Colonic mucosa (tissue), 4 donors: ENCODE results near the gene BCKDHB. TPM values are rescaled to one million over a fixed set of nuclear protein-coding genes. Genes with fewer than 3 reads are reported as not detected.

Source experiments
- DNase-seq: peaks from one replicate; pipeline ENCODE4 v3.0.0-alpha.2; 2020
- H3K27ac ChIP-seq: fragments of 200-600 bp; one replicate; pipeline ENCODE4 v1.8.0; 2021
- H3K27me3 ChIP-seq: fragments of 200-600 bp; one replicate; pipeline ENCODE4 v1.8.0; 2021
- H3K36me3 ChIP-seq: fragments of 200-600 bp; one replicate; pipeline ENCODE4 v1.8.0; 2021
- H3K4me1 ChIP-seq: fragments of 200-600 bp; one replicate; pipeline ENCODE4 v1.8.0; 2021; ENCODE audit warnings: mild to moderate bottlenecking
- H3K4me3 ChIP-seq: fragments of 200-600 bp; one replicate; pipeline ENCODE4 v1.8.0; 2021
- H3K9ac ChIP-seq, 2 donors: one replicate each; pipeline ENCODE4 v1.7.0; 2013; ENCODE audit warnings: control low read depth in 2 of 2, low read depth in 2 of 2, low read length in 2 of 2
- H3K9me3 ChIP-seq: fragments of 200-600 bp; one replicate; pipeline ENCODE4 v1.8.0; 2021
- intact Hi-C: fragments of 100-400 bp; cut with DNase I; formaldehyde crosslinking; loops from one replicate; pipeline ENCODE4 v1.14.1; 2022
- total RNA-seq, 2 donors: library from RNA; stranded (reverse); fragmentation: NEBNext Ultra II Directional in 1 of 2; extraction: Animal tissue kit (Norgen Biotek cat#: 25700) in 1 of 2; gene quantifications; one replicate each; pipeline ENCODE4 v1.2.1, GENCODE V29; 2021
- TF ChIP-seq, protein P1 (sequence below): fragments of 200-600 bp; IDR thresholded peaks from one replicate; pipeline ENCODE4 v1.8.0; 2022; ENCODE audit warnings: antibody characterized with exemption, mild to moderate bottlenecking
- donor health status: healthy.
- donor health status: DM: no; HTN: no; CAD: no.
- donor health status: DM: no; HTN: no; CAD: no.

BCKDHB gene
- total RNA-seq, 2 donors from 2014 or later, result 27.4 to 47.1 TPM

DNA sequence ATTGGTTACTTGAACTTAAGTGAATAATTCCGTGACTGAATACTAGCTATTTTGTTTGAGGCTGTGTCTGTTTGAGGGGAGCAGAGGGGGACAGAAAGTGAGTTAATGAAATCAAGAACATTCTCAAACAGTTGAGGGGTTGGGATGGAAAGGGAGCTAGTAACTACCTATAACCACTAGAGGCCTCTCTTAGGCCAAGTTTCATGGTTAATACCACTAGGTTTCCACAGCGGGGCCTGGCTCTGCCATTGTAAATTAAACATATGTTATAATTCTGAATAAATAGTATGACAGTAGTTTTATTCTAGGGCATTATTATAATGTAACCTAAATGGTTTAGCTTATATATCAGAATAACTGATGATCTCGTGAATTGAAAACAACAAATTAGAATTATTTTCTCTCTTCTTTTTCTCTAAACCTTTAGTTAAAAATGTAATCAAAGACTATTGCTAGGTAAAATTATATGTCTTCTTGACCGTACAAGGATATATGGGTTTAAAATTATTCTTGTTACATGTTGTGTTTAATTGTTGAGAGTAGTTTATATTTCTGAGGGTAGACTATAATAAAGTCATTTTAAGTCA lies 108.1 kb downstream of the BCKDHB start:
- H3K4me3 ChIP-seq, result no peak overlapping the region
- intact Hi-C loops, result no loop called here
- TF ChIP-seq, protein P1, sequence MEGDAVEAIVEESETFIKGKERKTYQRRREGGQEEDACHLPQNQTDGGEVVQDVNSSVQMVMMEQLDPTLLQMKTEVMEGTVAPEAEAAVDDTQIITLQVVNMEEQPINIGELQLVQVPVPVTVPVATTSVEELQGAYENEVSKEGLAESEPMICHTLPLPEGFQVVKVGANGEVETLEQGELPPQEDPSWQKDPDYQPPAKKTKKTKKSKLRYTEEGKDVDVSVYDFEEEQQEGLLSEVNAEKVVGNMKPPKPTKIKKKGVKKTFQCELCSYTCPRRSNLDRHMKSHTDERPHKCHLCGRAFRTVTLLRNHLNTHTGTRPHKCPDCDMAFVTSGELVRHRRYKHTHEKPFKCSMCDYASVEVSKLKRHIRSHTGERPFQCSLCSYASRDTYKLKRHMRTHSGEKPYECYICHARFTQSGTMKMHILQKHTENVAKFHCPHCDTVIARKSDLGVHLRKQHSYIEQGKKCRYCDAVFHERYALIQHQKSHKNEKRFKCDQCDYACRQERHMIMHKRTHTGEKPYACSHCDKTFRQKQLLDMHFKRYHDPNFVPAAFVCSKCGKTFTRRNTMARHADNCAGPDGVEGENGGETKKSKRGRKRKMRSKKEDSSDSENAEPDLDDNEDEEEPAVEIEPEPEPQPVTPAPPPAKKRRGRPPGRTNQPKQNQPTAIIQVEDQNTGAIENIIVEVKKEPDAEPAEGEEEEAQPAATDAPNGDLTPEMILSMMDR, result peak; percentile 62

DNA sequence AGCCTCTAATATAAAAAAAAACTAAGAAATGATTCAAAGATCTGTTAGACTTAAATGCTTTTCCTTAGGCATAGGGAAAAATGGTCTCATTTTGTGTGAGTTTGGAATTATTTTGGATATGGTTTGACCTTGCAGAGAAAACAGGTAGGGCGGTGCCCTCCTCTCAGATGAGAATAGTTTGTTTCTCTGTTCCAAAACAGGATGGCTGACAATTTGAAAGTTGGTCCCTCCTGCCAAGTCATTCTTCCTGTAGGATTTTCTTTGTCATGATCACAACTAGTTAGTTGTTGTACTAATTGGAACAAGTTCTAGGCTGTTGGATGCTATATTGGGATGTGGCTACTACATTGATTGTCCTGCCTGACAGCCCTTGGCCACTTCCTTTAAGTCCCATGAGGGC lies 108.6 kb downstream of the BCKDHB start:
- intact Hi-C loops, result no loop called here

More for the DNA sequence above, 108.1 kb downstream of the BCKDHB start:
- Histone ChIP-seq H3K36me3 (no peaks in the 10 kb centered on the region), H3K27me3 (no peaks in the 10 kb centered on the region), H3K27ac (no peak overlapping the region), H3K9me3 (no peaks in the 10 kb centered on the region), H3K4me1 (no peaks in the 10 kb centered on the region), H3K9ac (no peak overlapping the region)
- DNase-seq, result peak; percentile 30

DNA sequence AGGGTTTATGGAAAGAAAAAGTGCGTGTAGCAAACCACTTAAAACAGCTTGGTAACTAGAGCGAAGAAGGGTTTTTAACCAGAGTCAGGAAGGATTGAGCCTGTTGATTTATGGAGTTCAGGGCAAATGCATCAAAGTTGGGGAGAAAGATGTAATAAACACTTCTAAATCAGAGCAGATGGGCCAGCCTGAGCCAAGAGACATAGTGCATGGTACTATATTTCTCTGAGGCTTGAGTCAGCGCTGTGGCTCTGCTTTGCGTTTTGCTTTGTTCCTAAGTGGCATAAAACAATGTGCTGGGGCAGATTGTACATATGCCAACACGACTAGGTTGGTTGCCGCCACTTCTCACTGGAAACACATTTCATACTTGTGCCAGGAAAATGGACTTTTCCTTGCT lies 111.3 kb downstream of the BCKDHB start:
- intact Hi-C loops, result no loop called here
- H3K4me1 ChIP-seq, result no peaks in the 10 kb centered on the region
- H3K27me3 ChIP-seq, result no peaks in the 10 kb centered on the region
- no peak for DNase-seq
- H3K9me3 ChIP-seq, result no peaks in the 10 kb centered on the region
- no peaks in the 10 kb centered on the region for H3K36me3 ChIP-seq
- no peak overlapping the region for H3K4me3 ChIP-seq
- TF ChIP-seq, protein P1, result no peak
- H3K9ac ChIP-seq, result no peak overlapping the region
- no peak overlapping the region for H3K27ac ChIP-seq

More for the DNA sequence above, 108.6 kb downstream of the BCKDHB start:
- H3K9me3 ChIP-seq, result no peaks in the 10 kb centered on the region
- H3K27me3 ChIP-seq, result no peaks in the 10 kb centered on the region
- H3K4me3 ChIP-seq, result no peak overlapping the region
- TF ChIP-seq, protein P1, result no peak
- H3K4me1 ChIP-seq, result no peaks in the 10 kb centered on the region
- DNase-seq, result no peak
- H3K9ac ChIP-seq, result no peak overlapping the region
- H3K27ac ChIP-seq, result no peak overlapping the region
- no peaks in the 10 kb centered on the region for H3K36me3 ChIP-seq

DNA sequence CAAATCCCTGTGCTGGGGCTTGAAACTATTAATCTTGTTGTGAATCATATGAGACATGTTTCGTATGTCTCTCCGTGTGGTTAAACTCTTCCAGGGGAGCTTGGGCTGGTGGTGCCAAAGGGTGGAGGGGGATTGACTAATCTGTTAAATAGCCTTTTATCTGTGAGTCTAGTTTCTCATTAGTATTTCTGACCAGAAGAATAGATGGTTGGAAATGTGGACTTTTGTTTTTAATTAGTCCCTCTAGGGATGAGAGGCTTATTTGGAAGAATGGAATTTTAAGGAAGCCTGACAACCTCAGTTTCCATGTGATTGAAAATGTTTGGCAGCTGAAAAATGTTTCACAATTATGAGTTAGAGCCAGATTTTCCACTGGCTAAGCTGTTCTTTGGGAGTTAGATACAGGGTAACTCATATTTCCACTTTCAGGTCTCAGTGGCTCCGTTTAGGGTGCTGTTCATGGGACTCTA lies 117.3 kb downstream of the BCKDHB start:
- no peaks in the 10 kb centered on the region for H3K9me3 ChIP-seq
- no peak overlapping the region for H3K9ac ChIP-seq
- H3K4me3 ChIP-seq, result no peak overlapping the region
- H3K4me1 ChIP-seq, result no peaks in the 10 kb centered on the region
- DNase-seq, result no peak
- TF ChIP-seq, protein P1, result no peak
- no peaks in the 10 kb centered on the region for H3K27me3 ChIP-seq
- no peak overlapping the region for H3K27ac ChIP-seq
- H3K36me3 ChIP-seq, result no peaks in the 10 kb centered on the region
- intact Hi-C loops, result no loop called here

DNA sequence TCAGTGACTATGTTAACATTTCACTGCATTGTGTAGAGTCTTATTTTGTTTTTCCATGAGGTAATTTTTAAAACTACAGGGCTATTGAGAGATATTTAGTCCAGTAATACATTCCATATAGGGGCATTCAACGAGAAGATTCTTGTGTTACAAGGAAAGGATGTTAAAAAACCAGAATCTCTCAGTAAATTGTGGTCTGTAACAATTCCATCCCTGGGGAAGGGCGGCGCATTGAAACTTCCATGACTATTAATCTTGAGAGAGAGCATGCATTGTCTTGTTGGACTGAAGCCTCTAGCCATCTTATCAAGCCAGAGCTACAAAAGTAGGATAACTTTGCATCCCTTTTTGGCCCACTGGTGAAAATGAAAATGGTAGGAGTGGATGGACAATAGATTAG lies 119.7 kb downstream of the BCKDHB start:
- intact Hi-C loops, result no loop called here
- Histone ChIP-seq H3K36me3 (no peaks in the 10 kb centered on the region), H3K4me1 (no peaks in the 10 kb centered on the region), H3K27me3 (no peaks in the 10 kb centered on the region), H3K27ac (no peak overlapping the region), H3K4me3 (no peak overlapping the region), H3K9ac (no peak overlapping the region), H3K9me3 (no peaks in the 10 kb centered on the region)
- DNase-seq, result no peak
- TF ChIP-seq, protein P1, result no peak
